Body of pancreas (tissue), 4 donors: ENCODE results near the gene PCBP3. TPM values are rescaled to one million over a fixed set of nuclear protein-coding genes. Genes with fewer than 3 reads are reported as not detected.

Source experiments
- ATAC-seq: fragments of 150-250 bp; one replicate; pipeline ENCODE4 v1.9.1; 2016
- DNase-seq, 4 donors: peaks; one replicate each; pipeline ENCODE4 v3.0.0-alpha.2; 2019
- H3K27ac ChIP-seq, 4 donors: fragments of 200-600 bp; sonication (generic); 1 replicate in 3 of 4; 2 replicates in 1 of 4; pipeline versions ENCODE4 v1.5.1 to v1.6.1; 2016 to 2019; ENCODE audit warnings: mild to moderate bottlenecking in 1 of 4, mixed read lengths in 1 of 4, moderate library complexity in 1 of 4
- H3K27me3 ChIP-seq, 2 donors: fragments of 200-600 bp; sonication (generic); one replicate each; pipeline ENCODE4 v1.6.0; 2016; ENCODE audit warnings: mild to moderate bottlenecking in 1 of 2
- H3K36me3 ChIP-seq, 2 donors: fragments of 200-600 bp; sonication (generic); replicated peaks in 1 of 2; 2 replicates each; pipeline ENCODE4 v1.5.1; 2016; ENCODE audit warnings: low read depth in 2 of 2; ENCODE audit not compliant: insufficient read depth in 1 of 2
- H3K4me1 ChIP-seq: fragments of 200-600 bp; sonication (generic); one replicate; pipeline ENCODE4 v1.6.0; 2016
- H3K4me3 ChIP-seq, 2 donors: fragments of 200-600 bp; sonication (generic); 1 replicate in 1 of 2; 2 replicates in 1 of 2; pipeline ENCODE4 v1.5.1; 2016 to 2019
- H3K9me3 ChIP-seq, 3 donors: fragments of 200-600 bp; sonication (generic); 1 replicate in 2 of 3; 2 replicates in 1 of 3; pipeline ENCODE4 v1.5.1; 2016
- POLR2A ChIP-seq, 3 donors: fragments of 450-650 bp; IDR thresholded peaks; one replicate each; pipeline ENCODE4 v1.6.1; 2016; ENCODE audit warnings: antibody characterized with exemption in 3 of 3, mild to moderate bottlenecking in 2 of 3
- WGBS, 2 donors: methylation state at CpG; one replicate each; pipeline ENCODE4 v1.1.5; 2017; 5-methylcytosine and 5-hydroxymethylcytosine counted together
- intact Hi-C: fragments of 100-400 bp; cut with DNase I; formaldehyde crosslinking; loops from one replicate; pipeline ENCODE4 v1.15.1; 2023
- total RNA-seq, 2 donors: library from RNA; depleted of rRNA; stranded (reverse); fragments of >200 nt; gene quantifications; one replicate each; pipeline ENCODE4 v1.1.0, GENCODE V29; 2016
- TF ChIP-seq, protein P1 (sequence below), 7 experiments: fragments of 450-650 bp in 4 of 7; fragments of 200-600 bp in 3 of 7; sonication (generic) in 3 of 7; IDR thresholded peaks; one replicate each; pipeline ENCODE4 v1.5.1; 2016 to 2019; ENCODE audit warnings: antibody characterized with exemption in 7 of 7

The PCBP3 gene
- total RNA-seq, 2 donors from 2014 or later, result 1.3 to 4.6 TPM

DNA sequence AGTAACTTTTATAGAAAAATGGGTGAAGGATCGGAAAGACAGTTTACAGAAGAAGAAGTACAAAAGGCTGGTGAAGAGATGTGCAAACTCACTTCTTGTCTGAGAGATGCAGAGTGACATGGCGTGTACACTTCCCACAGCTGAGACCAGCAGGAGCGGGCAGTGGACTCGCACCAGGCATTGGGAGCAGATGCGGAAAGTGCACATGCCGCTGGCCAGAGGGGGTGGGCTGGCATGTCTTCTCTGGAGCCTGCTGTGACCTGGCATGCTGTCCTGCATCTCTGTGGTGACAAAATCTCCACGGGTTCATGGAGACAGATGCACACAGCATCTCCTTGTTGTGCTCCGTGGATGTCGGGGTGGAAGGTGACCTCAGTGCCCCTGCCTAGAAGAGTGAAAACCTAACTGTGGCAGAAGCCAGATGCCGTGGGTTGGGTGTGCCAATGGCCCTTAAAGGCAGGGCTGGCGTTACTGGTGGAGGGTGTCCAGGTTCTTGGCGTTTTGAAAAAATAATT is 209.4 kb downstream of the PCBP3 start:
- 81 to 87% methylated on average over 12 of the region's 12 CpGs for WGBS, 2 donors
- H3K27me3 ChIP-seq, result no peaks in the 10 kb centered on the region
- no peaks in the 10 kb centered on the region for H3K9me3 ChIP-seq
- H3K4me3 ChIP-seq, result no peak overlapping the region
- TF ChIP-seq POLR2A (IDR thresholded peaks at IDR 0.05), result no peak
- TF ChIP-seq, protein P1, sequence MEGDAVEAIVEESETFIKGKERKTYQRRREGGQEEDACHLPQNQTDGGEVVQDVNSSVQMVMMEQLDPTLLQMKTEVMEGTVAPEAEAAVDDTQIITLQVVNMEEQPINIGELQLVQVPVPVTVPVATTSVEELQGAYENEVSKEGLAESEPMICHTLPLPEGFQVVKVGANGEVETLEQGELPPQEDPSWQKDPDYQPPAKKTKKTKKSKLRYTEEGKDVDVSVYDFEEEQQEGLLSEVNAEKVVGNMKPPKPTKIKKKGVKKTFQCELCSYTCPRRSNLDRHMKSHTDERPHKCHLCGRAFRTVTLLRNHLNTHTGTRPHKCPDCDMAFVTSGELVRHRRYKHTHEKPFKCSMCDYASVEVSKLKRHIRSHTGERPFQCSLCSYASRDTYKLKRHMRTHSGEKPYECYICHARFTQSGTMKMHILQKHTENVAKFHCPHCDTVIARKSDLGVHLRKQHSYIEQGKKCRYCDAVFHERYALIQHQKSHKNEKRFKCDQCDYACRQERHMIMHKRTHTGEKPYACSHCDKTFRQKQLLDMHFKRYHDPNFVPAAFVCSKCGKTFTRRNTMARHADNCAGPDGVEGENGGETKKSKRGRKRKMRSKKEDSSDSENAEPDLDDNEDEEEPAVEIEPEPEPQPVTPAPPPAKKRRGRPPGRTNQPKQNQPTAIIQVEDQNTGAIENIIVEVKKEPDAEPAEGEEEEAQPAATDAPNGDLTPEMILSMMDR (IDR thresholded peaks at IDR 0.05), result no peak
- H3K4me1 ChIP-seq, result no peaks in the 10 kb centered on the region
- intact Hi-C loops, result no loop called here
- DNase-seq (peak in 1 of 4 donors; percentile 2), ATAC-seq (no peak)
- H3K36me3 ChIP-seq, result no peaks in the 10 kb centered on the region
- no peak overlapping the region for H3K27ac ChIP-seq

DNA sequence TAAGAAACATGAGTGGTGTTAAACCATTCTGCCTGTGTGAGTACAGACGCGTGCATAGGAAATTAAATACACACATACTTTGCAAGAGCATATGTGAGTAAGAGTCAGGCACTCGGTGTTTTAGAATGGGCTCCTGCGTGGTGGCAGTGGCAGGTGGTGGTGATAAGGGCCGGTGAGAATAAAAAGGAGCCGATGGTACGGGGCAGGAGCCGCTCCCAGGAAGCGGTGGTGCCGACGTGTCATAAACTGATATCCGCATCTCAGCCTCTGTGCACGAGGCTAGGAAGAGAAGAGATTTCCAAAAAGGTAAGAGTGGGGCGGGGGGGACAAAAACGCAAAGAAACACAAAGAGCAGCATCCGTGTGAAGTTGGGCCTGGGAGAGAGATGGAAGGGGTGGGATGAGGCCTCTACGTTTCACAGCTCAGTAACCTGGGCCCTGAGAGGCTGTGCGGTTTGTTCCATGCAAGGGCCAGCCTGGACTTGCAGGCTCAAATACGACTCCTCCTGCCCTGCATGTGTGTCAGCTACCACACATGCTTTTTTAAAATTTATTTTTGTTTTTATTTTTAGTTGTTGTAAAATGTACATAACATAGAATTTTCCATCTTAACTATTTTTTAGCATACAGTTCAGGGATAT is 210.3 kb downstream of the PCBP3 start:
- WGBS, 2 donors, result 85 to 88% methylated on average over 19 of the region's 19 CpGs
- no peak overlapping the region for H3K4me3 ChIP-seq
- H3K4me1 ChIP-seq, result no peaks in the 10 kb centered on the region
- no peaks in the 10 kb centered on the region for H3K9me3 ChIP-seq
- no peaks in the 10 kb centered on the region for H3K36me3 ChIP-seq
- ATAC-seq (no peak), DNase-seq (no peak)
- no peaks in the 10 kb centered on the region for H3K27me3 ChIP-seq
- TF ChIP-seq, protein P1 (IDR thresholded peaks at IDR 0.05), result no peak
- no peak for TF ChIP-seq POLR2A (IDR thresholded peaks at IDR 0.05)
- intact Hi-C loops, result no loop called here
- H3K27ac ChIP-seq, result no peak overlapping the region

DNA sequence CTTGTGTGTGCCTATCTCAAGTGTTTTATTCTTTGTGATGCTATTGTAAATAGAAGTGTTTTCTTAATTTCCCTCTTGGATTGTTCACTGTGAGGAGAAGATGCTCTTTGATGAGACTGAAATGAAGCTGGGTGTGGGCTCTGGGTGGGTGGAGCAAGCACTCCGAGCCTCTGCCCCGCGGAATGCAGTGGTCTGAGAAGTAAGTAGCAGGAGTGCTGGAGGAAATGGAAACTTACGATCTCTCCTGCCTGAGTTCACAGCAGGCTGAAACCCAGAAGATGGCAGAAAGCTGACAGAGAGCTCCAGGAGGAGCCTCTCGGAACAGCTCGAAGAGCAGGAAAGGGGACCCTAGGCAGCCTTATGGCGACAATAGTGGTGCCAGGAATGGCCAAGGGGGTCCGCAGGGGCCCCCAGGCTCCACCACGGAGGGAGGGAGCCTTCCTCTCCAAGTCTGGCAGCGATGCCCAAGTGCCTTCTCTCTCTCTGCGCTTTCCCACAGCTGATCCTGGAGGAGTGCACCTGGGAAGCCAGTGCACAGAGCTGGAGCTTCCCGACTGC is 211.2 kb downstream of the PCBP3 start:
- intact Hi-C loops, result no loop called here
- Histone ChIP-seq H3K4me3 (no peak overlapping the region), H3K27ac (no peak overlapping the region), H3K4me1 (no peaks in the 10 kb centered on the region), H3K36me3 (no peaks in the 10 kb centered on the region), H3K27me3 (no peaks in the 10 kb centered on the region), H3K9me3 (no peaks in the 10 kb centered on the region)
- TF ChIP-seq POLR2A (IDR thresholded peaks at IDR 0.05), result no peak
- TF ChIP-seq, protein P1 (IDR thresholded peaks at IDR 0.05), result no peak
- ATAC-seq, result no peak
- DNase-seq, result peak in 1 of 4 donors; percentile 0
- WGBS, 2 donors, result 53 to 65% methylated on average over 8 to 12 of the region's 12 CpGs

DNA sequence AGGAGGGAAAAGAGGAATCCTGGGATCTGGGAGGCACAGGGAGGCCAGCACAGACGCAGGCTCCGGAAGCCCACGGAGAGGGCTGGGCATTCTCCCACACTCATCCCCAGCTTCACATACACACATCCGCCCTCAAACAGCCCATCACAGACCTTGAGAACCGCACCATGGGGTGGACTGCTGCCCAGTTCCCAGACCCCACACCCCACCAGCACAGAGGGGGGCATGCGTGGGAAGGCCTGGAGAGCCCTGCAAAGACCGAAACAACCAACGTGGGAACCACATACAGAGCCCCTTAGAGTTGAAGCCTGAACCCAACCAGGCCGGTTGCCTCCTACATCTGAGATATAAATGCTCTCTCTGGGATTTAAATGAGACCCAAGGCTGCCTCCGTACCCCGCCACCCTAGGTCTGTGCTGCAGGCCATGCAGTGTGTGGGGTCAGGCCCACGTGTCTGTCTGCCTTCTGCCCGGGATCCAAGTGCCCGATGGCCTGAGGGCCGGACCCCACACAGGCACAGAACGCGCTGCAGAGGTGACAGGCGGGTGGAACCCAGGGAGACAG is 211.8 kb downstream of the PCBP3 start:
- ATAC-seq (no peak), DNase-seq (peak in 1 of 4 donors; percentile 1)
- no peaks in the 10 kb centered on the region for H3K27me3 ChIP-seq
- intact Hi-C loops, result no loop called here
- no peak overlapping the region for H3K27ac ChIP-seq
- H3K36me3 ChIP-seq, result no peaks in the 10 kb centered on the region
- H3K9me3 ChIP-seq, result no peaks in the 10 kb centered on the region
- H3K4me1 ChIP-seq, result no peaks in the 10 kb centered on the region
- no peak overlapping the region for H3K4me3 ChIP-seq
- 61 to 78% methylated on average over 11 to 18 of the region's 18 CpGs for WGBS, 2 donors
- TF ChIP-seq, protein P1 (IDR thresholded peaks at IDR 0.05), result no peak
- no peak for TF ChIP-seq POLR2A (IDR thresholded peaks at IDR 0.05)
